ENCODE data around the gene ARL5C.
"Not testable (repeated sequence)": the region's sequence is repeated elsewhere in the genome, so short reads cannot be mapped to it uniquely, and the experiment has no call there.

The ARL5C gene

DNA sequence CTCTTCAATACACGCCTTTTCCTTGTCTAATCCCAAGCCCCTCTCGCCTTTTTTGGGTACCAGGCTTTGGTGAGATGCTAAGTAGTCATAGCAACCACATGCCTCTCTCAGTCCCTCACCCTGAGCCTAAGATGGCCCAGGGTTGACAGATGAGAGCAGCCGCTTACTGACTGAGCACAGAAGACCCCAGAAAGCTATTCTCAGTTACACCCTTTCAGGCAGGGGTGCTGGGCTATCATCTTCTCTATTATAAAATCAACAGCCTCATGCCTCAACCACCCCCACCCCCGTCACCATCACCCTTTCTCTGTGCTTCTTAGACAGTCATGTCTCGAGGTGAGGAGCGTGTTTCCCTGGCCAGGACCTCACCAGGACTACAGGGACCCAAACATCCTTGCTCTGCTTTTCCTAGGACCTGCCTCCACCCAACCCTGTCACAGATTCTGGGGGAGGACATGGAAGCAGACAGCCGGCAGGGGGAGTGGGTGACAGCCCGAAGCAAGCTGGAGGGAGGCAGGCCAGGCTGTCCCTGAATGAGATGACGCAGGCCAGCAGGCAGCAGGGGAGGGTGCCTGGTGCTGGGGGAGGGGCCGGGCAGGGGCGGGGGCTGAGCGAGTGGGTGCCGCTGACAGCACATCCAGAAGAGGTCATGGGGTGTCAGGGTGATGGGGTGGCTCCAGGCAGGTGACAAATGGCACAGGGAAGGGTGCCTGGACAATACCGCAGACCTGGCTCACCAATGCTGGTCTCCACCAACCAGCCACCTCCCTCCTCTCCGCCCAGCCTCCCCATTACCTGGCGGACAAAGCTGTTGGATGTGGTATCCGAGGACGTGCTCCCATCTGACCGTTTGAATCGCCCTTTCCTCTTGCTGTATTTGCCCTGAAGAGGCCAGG, 28.4 kb upstream of the ARL5C start:
- no peak for DNase-seq (ENCODE audit: low spot score)

DNA sequence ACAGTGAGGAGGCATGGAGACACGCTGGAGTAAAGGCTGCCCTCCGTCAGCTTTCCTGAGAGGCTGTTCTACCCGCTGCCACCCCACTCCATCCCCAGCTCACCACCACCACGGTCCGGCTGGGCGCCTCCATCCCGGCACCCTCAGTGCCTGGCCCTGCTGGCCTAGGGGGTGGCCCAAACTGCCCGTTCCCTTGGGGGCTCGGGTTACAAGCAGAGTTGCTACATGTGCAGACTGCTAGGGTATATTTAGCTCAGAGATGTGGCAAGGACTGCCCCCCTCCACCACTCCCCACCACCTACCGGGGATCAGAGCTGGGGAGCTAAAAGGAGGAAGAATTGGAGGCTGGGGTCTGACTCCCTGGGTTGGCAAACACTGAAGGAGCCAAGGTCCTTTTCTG, 27.4 kb upstream of the ARL5C start:
- DNase-seq (ENCODE audit: low spot score) = no peak

DNA sequence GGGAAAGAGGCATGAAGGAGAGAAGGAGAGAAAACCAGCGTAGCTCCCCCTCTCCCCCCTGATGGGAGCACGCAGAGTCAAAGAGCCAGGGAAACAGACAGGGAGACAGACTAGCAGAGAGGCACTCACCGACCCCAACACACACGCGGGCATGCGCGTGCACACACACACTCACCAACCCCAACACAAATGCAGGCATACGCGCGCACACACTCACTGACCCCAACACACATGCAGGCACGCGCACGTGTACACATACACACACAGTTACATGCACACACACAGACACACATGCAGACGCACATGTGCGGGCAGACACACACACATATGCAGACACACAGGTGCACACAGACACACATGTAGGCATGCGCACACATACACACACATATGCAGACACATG, 26.9 kb upstream of the ARL5C start:
- DNase-seq (ENCODE audit: low spot score) = no peak

DNA sequence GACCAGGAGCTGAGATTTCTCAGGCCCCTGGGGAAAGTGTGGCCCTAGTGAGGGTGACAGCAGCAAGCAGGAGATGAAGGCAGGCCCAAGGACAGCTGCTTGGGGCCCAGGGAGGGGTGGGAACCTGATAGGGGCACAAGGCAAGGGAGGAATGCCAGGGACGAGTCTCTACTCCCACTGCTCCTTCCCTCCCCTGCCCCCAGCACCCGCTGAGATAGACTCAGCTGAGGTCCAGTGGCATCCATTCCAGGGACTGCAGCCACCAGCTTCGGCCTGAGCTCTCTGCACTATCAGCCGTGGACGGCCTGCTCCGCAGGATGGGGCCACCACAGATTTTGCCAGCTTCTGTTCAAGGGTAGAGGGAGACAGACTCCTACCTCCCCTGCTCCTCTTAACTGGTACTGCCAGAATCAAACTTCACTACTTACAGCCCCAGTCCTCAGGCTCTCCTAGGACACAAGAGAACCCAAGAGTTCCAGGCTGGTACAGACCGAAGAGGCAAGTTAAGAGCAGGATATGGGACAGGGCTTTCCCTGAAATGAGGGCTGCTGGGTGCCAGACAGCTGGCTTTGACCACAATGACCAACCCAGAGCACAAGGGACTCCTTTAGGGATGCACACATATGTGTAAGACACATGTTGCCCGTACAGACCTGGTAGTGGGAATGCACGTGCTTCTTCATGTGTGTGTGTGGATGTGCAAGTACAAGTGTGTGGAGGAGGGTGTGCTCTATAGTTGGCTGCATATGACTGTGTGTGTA, 26.0 kb upstream of the ARL5C start:
- no peak for DNase-seq (ENCODE audit: low spot score)

DNA sequence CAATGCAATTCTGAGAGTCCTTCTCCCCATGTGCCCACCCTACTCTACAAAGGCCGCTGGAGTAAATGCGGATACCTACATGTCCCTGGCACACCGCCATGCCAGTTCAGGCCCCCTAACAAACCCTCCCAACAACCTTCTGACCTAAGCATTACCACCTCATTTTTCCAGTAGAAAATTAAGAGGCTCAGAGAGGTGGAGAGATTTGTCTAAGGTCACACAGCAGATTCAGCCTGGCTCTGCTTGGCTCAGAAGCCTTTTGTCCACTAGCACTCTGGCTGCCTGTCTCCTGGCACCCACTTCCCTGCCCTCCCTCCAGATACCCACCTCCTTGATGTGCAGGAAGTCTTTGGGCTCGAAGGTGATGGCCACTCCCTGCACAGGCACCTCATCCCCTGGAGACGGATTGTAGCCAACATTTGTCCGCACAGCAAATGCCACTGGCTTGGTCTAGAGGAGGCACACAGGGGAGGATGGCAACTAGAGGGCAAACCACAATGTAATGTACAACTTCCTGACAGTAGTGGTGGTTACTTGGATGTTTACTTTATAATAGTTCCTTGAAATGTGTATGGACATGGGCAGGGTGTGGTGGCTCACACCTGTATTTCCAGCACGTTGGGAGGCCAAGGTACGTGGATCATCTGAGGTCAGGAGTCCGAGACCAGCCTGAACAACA, 21.3 kb upstream of the ARL5C start:
- DNase-seq (ENCODE audit: low spot score) = no peak

DNA sequence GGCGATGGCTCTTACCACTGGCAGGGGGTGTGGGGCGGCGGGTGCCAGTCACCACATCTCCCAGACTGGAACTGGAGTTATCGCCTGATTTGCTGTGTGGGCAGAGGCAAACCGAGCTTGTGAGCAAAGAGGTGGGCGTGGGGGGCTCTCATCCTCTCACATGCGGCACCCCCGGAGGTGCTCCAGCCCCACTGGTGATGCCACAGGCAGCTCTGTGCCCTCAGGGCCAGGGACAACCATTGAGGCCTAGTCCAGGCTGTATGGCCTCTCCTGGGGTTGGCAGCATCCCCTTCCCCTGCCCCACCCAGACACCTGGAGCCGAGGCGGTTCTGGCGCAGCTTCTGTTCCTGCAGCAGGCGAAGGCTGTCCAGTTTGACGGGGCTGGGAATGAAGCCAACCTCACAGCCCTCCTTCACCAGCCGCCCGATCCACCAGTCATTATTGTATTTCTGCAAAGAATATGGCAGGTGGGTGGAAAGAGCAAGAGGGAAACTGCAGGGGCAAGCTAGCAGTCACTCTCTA, 20.6 kb upstream of the ARL5C start:
- no peak for DNase-seq (ENCODE audit: low spot score)

DNA sequence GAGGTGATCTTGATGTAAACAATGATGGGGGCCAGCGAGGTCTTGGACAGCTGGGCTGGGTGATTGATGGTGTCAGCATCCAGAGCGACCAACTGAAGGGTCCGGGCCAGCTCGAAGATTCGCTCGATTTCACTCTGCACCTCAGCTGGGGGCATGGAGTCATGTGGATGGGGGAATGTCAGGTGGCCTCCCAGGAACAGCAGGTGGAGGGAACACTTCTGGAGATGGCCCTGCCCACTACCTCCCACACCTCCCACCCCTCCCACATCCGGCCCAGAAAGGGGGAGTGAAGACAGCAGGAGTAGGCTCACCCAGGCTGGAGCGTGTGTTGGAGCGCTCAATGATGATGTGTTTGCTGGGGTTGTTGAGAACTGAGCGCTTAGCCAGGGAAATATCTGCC, 17.8 kb upstream of the ARL5C start:
- no peak for DNase-seq (ENCODE audit: low spot score)

DNA sequence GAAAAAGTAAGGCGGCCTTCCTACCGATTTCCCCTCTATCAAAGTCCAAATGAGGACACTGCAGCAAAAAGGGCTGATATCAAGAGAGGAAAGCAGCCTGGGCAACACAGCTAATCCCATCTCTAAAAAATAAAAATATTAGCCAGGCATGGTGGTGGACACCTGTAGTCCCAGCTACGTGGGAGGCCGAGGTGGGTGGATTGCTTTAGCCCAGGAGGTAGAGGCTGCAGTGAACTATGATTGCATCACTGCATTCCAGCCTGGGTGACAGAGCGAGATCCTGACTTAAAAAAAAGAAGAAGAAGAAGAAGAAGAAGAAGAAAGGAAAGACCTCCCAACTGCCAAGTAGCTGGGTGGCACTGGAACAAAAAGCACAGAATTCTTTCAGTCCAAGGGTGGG, 17.1 kb upstream of the ARL5C start:
- DNase-seq (ENCODE audit: low spot score) = no peak

DNA sequence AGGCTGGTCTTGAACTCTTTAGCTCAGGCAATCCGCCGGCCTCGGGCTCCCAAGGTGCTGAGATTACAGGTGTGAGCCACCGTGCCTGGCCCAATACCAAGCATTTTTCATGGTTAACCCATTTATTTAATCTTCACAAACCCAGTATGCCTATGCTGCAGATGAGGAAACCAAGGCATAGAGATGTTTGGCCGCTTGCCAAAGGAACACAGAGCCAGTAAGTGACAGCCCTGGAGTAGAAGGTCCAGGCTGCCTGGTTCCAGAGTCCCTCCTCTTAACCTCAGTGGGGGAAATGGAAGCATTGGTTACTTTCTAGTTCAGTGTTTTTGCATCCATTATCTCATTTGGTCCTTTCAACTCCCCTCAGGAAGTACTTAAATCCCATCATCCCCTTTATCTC, 15.3 kb upstream of the ARL5C start:
- no peak for DNase-seq (ENCODE audit: low spot score)

DNA sequence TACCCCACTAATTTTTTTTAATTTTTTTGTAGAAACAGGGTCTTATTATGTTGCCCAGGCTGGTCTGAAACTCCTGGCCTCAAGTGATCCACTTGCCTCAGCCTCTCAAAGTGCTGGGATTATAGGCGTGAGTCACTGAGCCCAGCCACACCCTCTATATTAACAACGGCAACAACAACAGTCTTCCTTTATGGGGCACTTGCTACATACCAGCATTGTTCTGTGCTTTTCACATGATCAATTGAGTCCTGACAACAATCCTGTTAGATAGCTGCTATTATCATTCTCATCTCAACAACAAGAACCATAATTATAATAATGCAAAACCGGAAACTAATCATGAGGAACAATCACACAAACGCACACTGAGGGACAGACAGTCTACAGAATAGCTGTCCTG, 12.6 kb upstream of the ARL5C start:
- DNase-seq (ENCODE audit: low spot score) = peak; percentile 73

DNA sequence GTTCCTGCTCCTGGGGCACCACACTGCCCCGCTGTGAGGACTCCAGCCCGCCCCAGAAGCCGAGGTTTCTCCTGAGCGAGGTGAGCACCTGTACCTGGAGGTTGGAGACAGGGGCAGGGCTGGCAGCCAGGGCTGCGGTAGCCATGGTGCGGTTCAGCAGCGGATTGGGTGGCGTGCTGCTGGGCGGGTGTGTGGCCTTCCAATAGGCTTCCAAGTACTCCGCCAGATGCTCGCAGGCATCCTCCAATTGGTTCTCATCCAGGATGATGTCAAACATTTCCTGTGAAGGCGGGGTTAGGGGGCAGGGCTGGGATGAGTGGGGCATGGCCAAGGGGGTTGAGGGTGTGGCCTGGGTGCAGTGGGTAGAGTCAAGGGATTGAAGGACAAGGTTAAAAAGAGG, 11.3 kb upstream of the ARL5C start:
- DNase-seq (ENCODE audit: low spot score) = no peak

DNA sequence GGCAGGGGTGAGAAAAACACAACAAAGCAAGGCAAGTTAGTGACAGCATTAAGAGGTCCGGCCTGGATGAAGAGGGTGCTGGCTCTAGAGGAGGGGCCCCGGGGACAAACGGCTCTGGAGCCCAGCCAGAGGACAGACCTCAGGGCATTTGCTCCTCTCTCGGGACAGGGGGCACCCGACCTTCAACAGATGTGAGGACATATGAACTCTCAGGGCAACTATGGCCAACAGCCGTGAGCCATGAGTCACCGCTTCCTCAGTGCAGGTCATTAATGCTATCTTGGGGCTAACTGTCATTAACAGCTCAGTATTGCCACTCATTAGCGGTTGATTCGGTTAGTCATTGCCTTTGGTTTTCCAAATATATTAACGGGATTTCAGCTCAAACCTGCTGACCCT, 9.7 kb upstream of the ARL5C start:
- no peak for DNase-seq (ENCODE audit: low spot score)

DNA sequence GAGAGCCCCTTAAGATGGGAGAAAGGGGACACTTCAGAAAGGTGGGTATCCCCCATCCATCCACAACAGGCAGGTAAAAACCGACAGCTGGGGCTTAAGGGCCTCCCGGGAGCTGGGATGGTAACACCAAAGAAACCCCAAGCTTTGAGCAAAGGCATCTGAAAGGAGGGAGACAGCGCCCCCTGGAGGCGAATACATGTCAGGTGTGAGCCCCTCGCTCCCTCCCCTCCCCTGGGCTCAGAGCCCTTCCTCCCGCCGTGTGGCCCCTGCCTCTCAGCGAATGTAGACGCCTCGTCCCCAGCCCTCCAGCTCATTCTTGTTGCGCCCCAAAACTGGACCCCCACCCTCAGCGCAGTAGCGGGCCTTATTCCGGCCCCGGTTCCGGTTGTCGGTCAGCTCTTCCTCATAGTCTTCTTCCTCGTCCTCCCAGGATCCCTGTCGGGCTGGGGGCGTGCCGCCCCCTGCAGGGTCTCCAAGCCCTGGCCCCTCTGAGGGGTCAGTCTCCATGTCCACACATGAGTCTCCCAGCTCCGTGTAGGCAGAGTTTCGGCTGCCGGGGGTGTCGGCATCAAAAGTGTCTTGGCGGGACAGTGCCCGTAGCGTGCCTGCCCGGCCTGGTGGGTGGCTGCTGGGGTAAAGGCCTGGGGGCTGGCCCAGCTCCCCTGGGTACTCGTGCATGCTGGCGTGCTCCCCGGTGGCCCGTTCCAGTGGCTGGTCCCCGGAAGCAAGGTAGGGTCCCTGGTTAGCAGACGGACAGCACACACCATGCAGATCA, 9.1 kb upstream of the ARL5C start:
- no peak for DNase-seq (ENCODE audit: low spot score)

DNA sequence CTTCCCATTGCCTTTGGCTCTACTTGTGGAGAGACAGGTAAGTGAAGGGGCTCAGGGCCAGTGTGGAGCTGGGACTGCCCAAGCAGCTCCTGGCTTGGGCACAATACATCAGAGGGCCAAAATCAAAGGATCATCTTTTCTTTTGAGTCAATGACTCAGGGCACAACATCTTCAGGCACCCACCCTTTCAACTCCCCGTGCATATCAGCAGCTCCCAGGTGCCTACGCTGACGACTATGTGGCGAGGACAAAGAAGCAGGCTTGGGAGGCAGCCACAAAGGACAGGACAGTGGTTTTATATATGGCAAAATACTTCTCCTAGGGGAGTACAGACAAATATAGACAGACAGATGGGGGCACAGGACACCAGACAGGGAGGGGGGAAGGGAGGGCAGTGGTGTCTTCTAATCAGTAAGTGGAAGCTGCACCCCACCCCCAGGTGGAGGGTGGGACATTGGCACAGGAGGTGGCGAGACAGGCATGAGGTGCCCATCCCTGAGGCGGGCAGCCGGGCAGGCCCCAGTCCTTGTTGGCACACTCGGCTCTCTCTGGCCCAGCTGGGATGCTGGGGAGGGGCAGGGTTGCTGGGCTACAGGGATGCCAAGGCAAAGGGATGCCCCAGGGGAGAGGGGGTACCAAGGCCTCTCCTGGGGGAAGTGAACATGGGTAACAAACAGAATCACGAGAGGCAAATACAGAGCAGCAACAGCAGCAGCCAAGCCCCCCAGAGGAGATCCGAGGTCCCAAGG, 7.7 kb upstream of the ARL5C start:
- no peak for DNase-seq (ENCODE audit: low spot score)

DNA sequence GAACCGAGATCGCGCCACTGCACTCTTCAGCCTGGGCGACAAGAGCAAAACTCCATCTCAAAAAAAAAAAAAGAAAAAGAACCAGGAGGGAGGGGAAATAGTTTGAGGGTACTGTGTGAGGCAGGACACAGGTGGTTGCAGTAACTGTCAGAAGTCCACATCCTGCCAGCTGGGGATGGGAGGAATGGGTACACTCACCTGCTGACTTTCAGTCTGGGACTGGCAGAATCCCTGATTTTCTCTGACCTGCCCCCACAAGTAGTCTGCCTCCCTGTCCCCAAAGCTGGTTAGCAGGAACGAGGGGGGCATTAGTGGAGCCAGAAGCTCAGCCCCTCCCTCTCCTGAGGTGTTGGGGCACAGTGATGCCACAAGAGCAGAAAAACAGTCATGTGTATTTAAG, 7.1 kb upstream of the ARL5C start:
- DNase-seq (ENCODE audit: low spot score) = no peak

DNA sequence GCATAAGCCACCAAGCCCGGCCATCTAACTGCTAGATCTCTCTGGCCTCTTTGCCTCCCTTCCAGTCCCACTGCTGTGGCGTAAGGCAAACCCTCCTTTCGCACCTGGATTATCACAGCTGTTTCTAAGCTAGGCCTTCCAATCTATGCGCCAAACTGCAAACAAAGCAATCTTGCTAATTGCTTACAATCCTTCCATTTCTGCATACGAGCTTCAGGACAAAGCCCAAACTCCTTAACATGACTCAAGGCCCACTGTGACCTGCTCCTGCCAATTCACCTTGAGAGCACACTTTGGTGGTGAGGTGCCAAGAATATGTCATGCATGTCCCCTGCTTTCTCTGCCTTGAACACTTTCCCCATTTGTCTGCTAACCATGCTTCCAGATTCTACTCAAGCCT, 6.0 kb upstream of the ARL5C start:
- no peak for DNase-seq (ENCODE audit: low spot score)

DNA sequence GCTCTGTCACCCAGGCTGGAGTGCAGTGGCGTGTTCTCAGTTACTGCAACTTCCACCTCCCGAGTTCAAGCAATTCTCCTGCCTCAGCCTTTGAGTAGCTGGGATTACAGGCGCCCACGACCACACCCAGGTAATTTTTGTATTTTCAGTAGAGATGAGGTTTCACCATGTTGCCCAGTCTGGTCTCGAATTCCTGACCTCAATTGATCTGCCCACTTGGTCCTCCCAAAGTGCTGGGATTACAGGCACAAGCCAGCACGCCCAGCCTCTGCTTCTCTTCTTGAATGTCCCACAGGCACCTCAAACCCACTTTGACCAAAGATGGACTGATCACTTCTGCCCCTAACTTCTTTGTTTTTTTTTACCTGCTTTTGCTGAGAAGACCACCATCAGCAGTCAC, 4.6 kb upstream of the ARL5C start:
- no peak for DNase-seq (ENCODE audit: low spot score)

DNA sequence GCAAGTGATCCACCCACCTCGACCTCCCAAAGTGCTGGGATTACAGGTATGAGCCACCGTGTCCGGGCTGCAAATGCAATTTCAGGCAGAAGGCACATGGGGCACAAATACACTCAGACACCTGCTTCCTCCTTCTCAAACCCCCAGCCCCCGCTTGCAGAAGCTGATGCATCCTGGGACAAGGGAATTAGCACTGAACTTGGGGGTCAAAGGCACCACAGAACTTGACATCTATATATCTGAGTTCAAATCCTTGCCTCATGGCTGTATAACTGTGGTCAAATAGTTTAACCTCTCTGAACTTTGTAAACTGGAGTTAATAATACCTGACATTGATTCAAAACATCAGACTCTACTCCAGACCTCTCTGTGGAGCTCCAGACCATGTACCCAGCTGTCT, 4.1 kb upstream of the ARL5C start:
- no peak for DNase-seq (ENCODE audit: low spot score)

DNA sequence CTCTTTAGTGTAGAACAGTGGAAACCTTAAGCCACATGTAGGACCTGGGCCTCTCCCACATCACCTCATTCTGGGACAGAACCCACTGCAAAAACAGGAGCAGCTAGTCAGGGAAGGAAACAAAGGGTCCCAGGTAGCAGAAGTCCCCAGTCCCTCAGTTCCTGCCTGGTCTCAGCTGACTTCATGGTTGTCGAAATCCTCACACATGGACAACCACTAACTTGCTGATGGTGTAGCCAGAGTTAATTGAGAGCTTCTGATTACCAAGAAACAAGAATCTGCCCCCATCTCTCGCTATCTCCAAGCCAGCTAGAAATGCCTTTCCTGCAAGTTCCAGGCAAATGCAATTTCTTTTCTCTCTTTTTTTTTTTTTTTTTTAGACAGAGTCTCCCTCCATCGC, 3.6 kb upstream of the ARL5C start:
- DNase-seq (ENCODE audit: low spot score) = no peak

DNA sequence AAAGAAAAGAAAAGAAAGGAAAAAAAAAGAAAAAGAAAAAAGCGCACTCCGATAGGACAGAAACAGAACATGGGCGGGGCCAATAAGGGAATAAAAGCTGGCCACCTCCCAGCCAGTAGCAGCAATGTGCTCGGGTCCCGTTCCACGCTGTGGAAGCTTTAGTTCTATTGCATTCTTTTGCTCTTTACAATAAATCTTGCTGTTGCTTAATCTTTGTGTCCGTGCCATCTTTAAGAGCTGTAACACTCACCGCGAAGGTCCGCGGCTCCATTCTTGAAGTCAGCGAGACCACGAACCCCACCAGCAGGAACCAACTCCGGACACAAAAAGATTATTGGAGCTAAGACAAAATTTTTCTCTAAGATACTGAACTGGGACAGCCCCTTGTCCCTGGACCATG, 3.1 kb upstream of the ARL5C start:
- DNase-seq (ENCODE audit: low spot score) = no peak

DNA sequence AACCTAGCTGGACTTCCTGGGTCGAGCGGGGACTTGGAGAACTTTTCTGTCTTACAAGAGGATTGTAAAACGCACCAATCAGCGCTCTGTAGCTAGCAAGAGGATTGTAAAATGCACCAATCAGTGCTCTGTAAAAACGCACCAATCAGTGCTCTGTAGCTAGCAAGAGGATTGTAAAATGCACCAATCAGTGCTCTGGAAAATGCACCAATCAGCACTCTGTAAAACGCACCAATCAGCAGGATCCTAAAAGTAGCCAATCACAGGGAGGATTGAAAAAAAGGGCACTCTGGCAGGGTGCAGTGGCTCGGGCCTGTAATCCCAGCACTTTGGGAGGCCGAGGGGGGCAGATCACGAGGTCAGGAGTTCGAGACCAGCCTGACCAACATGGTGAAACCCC, 2.5 kb upstream of the ARL5C start:
- not testable (repeated sequence) for DNase-seq (ENCODE audit: low spot score)

Data from SW480 (cell line).